GM18526 (cell line): ENCODE results near the gene NR2F1.

Experiments used
- POLR2A ChIP-seq: IDR thresholded peaks from 3 replicates; pipeline ENCODE4 v1.6.1; 2011; ENCODE audit not compliant: insufficient read length; ENCODE audit errors: extremely low read depth

Gene NR2F1

GRCh38 chr5:93594591-93595419, 11.8 kb downstream of the NR2F1 start:
- TF ChIP-seq POLR2A, result no peak

- no peak for TF ChIP-seq POLR2A
Observed at GRCh38 chr5:93595420-93596147, 12.6 kb downstream of the NR2F1 start.

- no peak for TF ChIP-seq POLR2A
Observed at GRCh38 chr5:93596310-93596675, 13.3 kb downstream of the NR2F1 start.

GRCh38 chr5:93596676-93597490, 13.9 kb downstream of the NR2F1 start:
- no peak for TF ChIP-seq POLR2A

GRCh38 chr5:93598091-93599000, 15.3 kb downstream of the NR2F1 start:
- no peak for TF ChIP-seq POLR2A

GRCh38 chr5:93599001-93599379, 16.0 kb downstream of the NR2F1 start:
- TF ChIP-seq POLR2A, result no peak

GRCh38 chr5:93599399-93600120, 16.5 kb downstream of the NR2F1 start:
- no peak for TF ChIP-seq POLR2A

GRCh38 chr5:93600409-93601070, 17.5 kb downstream of the NR2F1 start:
- TF ChIP-seq POLR2A, result no peak

- TF ChIP-seq POLR2A, result no peak
Observed at GRCh38 chr5:93601071-93601801, 18.2 kb downstream of the NR2F1 start.

- TF ChIP-seq POLR2A, result no peak
Observed at GRCh38 chr5:93601802-93602155, 18.8 kb downstream of the NR2F1 start.

GRCh38 chr5:93602241-93603077, 19.4 kb downstream of the NR2F1 start:
- TF ChIP-seq POLR2A, result no peak

- TF ChIP-seq POLR2A, result no peak
Observed at GRCh38 chr5:93603078-93603792, 20.2 kb downstream of the NR2F1 start.
